ENCODE data around the gene KIF5B.

- TF ChIP-seq, protein P1, sequence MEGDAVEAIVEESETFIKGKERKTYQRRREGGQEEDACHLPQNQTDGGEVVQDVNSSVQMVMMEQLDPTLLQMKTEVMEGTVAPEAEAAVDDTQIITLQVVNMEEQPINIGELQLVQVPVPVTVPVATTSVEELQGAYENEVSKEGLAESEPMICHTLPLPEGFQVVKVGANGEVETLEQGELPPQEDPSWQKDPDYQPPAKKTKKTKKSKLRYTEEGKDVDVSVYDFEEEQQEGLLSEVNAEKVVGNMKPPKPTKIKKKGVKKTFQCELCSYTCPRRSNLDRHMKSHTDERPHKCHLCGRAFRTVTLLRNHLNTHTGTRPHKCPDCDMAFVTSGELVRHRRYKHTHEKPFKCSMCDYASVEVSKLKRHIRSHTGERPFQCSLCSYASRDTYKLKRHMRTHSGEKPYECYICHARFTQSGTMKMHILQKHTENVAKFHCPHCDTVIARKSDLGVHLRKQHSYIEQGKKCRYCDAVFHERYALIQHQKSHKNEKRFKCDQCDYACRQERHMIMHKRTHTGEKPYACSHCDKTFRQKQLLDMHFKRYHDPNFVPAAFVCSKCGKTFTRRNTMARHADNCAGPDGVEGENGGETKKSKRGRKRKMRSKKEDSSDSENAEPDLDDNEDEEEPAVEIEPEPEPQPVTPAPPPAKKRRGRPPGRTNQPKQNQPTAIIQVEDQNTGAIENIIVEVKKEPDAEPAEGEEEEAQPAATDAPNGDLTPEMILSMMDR (IDR thresholded peaks at IDR 0.05; ENCODE audit: low read length), result no peak
- TF ChIP-seq EZH2 (optimal IDR thresholded peaks at IDR 0.05; ENCODE audit: low read depth, low read length), result no peak
These were observed 14.4 kb upstream of the KIF5B start for GRCh38 chr10:32070645-32071044.
